SU-DHL-6 (cell line): Measurements from ENCODE around the gene RAPGEF5.

Experiments used
- H2AFZ ChIP-seq: fragments of 200-600 bp; sonication (generic); 2 replicates; pipeline ENCODE4 v1.6.1; 2014; ENCODE audit warnings: low read depth, mild to moderate bottlenecking, moderate library complexity, mixed read lengths, antibody characterized with exemption, low read length; ENCODE audit not compliant: severe bottlenecking
- H3F3A ChIP-seq: fragments of 200-600 bp; shearing (Covaris generic); 2 replicates; pipeline ENCODE4 v1.6.0; 2016; ENCODE audit warnings: antibody characterized with exemption, mild to moderate bottlenecking; ENCODE audit not compliant: insufficient read depth
- H3K27ac ChIP-seq: fragments of 200-600 bp; sonication (generic); 2 replicates; pipeline ENCODE4 v1.5.1; 2016; ENCODE audit warnings: low read depth, mild to moderate bottlenecking, low read length, moderate library complexity, mixed read lengths
- H3K27me3 ChIP-seq: fragments of 200-600 bp; sonication (generic), shearing (Covaris generic); 2 replicates; pipeline ENCODE4 v1.6.0; 2014; ENCODE audit warnings: mild to moderate bottlenecking, low read length
- H3K36me3 ChIP-seq: fragments of 200-600 bp; sonication (generic); 2 replicates; pipeline ENCODE4 v1.6.1; 2014; ENCODE audit warnings: mild to moderate bottlenecking, low read length, mixed read lengths
- H3K4me2 ChIP-seq: fragments of 300-600, 200-600 bp; shearing (Covaris generic), sonication (generic); 2 replicates; pipeline ENCODE4 v1.6.0; 2014; ENCODE audit warnings: low read length, low read depth, mild to moderate bottlenecking; ENCODE audit not compliant: poor library complexity, severe bottlenecking
- H3K4me3 ChIP-seq: fragments of 200-600 bp; sonication (generic); 2 replicates; pipeline ENCODE4 v1.5.1; 2014; ENCODE audit warnings: antibody characterized with exemption, low read length, mild to moderate bottlenecking, mixed read lengths; ENCODE audit not compliant: insufficient read depth, poor library complexity, severe bottlenecking
- H3K79me2 ChIP-seq: fragments of 200-600 bp; sonication (generic); 2 replicates; pipeline ENCODE4 v1.6.1; 2014; ENCODE audit warnings: mild to moderate bottlenecking, low read length, moderate library complexity; ENCODE audit not compliant: insufficient read depth
- H3K9ac ChIP-seq: fragments of 200-600 bp; sonication (generic); 2 replicates; pipeline ENCODE4 v1.7.0; 2014; ENCODE audit warnings: mild to moderate bottlenecking, low read length
- H3K9me2 ChIP-seq: fragments of 200-600 bp; sonication (generic); replicated peaks from 2 replicates; pipeline ENCODE4 v1.6.1; 2014; ENCODE audit warnings: low read length; ENCODE audit not compliant: insufficient read depth
- H3K9me3 ChIP-seq: fragments of 200-600 bp; sonication (generic); 2 replicates; pipeline ENCODE4 v1.6.1; 2014; ENCODE audit warnings: low read length, mixed read lengths; ENCODE audit not compliant: insufficient read depth
- H4K20me1 ChIP-seq: fragments of 200-600 bp; sonication (generic); 2 replicates; pipeline ENCODE4 v1.6.1; 2014; ENCODE audit warnings: low read depth, mild to moderate bottlenecking, antibody characterized with exemption, low read length, moderate library complexity, mixed read lengths
- CTCF ChIP-seq: fragments of 200-600 bp; sonication (generic); IDR thresholded peaks from one replicate; pipeline ENCODE4 v1.5.1; 2017; ENCODE audit warnings: antibody characterized with exemption, mild to moderate bottlenecking, low read length, moderate library complexity; ENCODE audit not compliant: insufficient read depth, poor library complexity, severe bottlenecking
- EZH2phosphoT487 ChIP-seq: fragments of 200-600 bp; sonication (generic), shearing (Covaris generic); conservative IDR thresholded peaks from 2 replicates; pipeline ENCODE4 v1.6.1; 2018; ENCODE audit warnings: mild to moderate bottlenecking, antibody characterized with exemption, low read length, moderate library complexity, mixed read lengths

Gene RAPGEF5

DNA sequence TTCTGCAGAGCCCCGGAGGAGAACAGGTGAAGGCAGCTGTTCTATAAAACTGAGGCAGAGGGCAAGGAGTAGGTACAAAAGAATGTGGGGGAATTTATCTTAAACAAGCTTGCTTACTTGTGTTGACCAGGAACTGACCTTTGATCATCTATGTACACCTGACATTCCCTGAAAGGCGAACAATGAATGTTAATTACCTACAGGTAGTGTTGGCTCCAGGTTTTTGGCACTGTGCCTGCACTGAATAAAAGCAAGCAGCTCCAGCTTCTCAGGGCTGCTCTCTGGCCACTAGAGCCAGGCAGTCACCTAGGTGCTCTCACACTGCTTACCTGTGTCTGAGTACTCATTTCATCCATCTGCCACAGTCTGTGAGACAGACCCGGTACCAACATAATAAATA, 87.0 kb downstream of the RAPGEF5 start:
- no peaks in the 10 kb centered on the region for H4K20me1 ChIP-seq
- no peaks in the 10 kb centered on the region for H3K9me3 ChIP-seq
- no peak overlapping the region for H2AFZ ChIP-seq
- no peaks in the 10 kb centered on the region for H3F3A ChIP-seq
- no peaks in the 10 kb centered on the region for H3K79me2 ChIP-seq
- H3K27ac ChIP-seq, result no peak overlapping the region
- no peaks in the 10 kb centered on the region for H3K36me3 ChIP-seq
- H3K9me2 ChIP-seq, result no peaks in the 10 kb centered on the region
- H3K4me3 ChIP-seq, result no peak overlapping the region
- no peak overlapping the region for H3K9ac ChIP-seq
- H3K27me3 ChIP-seq, result no peaks in the 10 kb centered on the region
- no peak overlapping the region for H3K4me2 ChIP-seq
- TF ChIP-seq EZH2phosphoT487, result no peak
- TF ChIP-seq CTCF, result no peak

DNA sequence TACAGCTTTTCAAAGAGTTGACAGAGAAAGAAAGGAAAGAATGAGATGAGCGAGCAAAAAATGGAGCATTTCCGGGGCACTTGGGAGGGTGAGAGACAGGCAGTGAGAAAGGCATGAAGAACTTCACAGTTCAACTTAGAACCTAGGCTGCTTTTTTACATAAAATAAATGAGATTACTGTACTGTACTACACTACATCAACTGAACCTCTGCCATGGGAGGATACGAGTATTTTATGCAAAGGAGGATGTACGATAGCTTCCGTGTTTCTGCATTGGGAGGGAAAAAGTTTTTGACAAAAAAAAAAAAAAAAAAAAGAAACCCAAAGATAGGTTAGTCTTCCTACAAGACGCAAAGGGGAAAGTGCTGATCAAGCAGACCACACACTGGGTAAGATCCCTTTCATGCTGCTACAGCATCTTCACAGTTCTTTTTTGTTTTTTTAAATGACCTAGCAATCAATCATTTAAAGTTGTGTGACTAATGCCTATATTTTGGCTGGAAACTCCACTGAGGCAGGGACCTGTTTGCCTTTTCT, 88.0 kb downstream of the RAPGEF5 start:
- Histone ChIP-seq H3K4me3 (no peak overlapping the region), H3K27me3 (no peaks in the 10 kb centered on the region), H3K9me2 (no peaks in the 10 kb centered on the region), H3K79me2 (no peaks in the 10 kb centered on the region), H3K36me3 (no peaks in the 10 kb centered on the region), H3K9me3 (no peaks in the 10 kb centered on the region), H4K20me1 (no peaks in the 10 kb centered on the region), H3K27ac (no peak overlapping the region), H2AFZ (no peak overlapping the region), H3K9ac (no peak overlapping the region), H3K4me2 (no peak overlapping the region), H3F3A (no peaks in the 10 kb centered on the region)
- TF ChIP-seq EZH2phosphoT487 (no peak), CTCF (no peak)

- H3K27ac ChIP-seq, result no peak overlapping the region
- H4K20me1 ChIP-seq, result no peaks in the 10 kb centered on the region
- no peaks in the 10 kb centered on the region for H3K27me3 ChIP-seq
- H3F3A ChIP-seq, result no peaks in the 10 kb centered on the region
- H3K4me3 ChIP-seq, result no peak overlapping the region
- no peak overlapping the region for H2AFZ ChIP-seq
- TF ChIP-seq EZH2phosphoT487 (no peak), CTCF (no peak)
- H3K79me2 ChIP-seq, result no peaks in the 10 kb centered on the region
- no peaks in the 10 kb centered on the region for H3K9me2 ChIP-seq
- no peaks in the 10 kb centered on the region for H3K9me3 ChIP-seq
- no peaks in the 10 kb centered on the region for H3K36me3 ChIP-seq
- H3K4me2 ChIP-seq, result no peak overlapping the region
- H3K9ac ChIP-seq, result no peak overlapping the region
These were observed 88.9 kb downstream of the RAPGEF5 start for GRCh38 chr7:22267930-22268615.
